HG03442 (cell line): Measurements from ENCODE around the gene VAMP4.

Source experiments
- ATAC-seq: cut with Tn5 transposase; IDR thresholded peaks from one replicate; pipeline ENCODE4 v1.9.1; 2021; ENCODE audit warnings: mild to moderate bottlenecking, moderate library complexity; ENCODE audit not compliant: unreplicated experiment

VAMP4 gene

GRCh38 chr1:171741872-171742576, at the start of gene VAMP4:
TSS of gene VAMP4 (minus strand) at chr1:171742065. CDS start at chr1:171738414, 3,651 bp downstream.
- peak; percentile 84 for ATAC-seq

GRCh38 chr1:171790318-171790717, 48.5 kb upstream of the VAMP4 start:
- no peak for ATAC-seq

GRCh38 chr1:171788696-171789095, 46.8 kb upstream of the VAMP4 start:
- ATAC-seq = no peak

- no peak for ATAC-seq
Observed at GRCh38 chr1:171787686-171788480, 46.0 kb upstream of the VAMP4 start.

GRCh38 chr1:171786534-171786933, 44.7 kb upstream of the VAMP4 start:
- ATAC-seq = no peak

GRCh38 chr1:171785766-171786165, 43.9 kb upstream of the VAMP4 start:
- ATAC-seq = no peak

- no peak for ATAC-seq
Observed at GRCh38 chr1:171784784-171785183, 42.9 kb upstream of the VAMP4 start.

GRCh38 chr1:171783816-171784530, 42.1 kb upstream of the VAMP4 start:
- ATAC-seq = no peak

GRCh38 chr1:171781176-171781875, 39.5 kb upstream of the VAMP4 start, which contains the start of gene METTL13:
TSS of gene METTL13 (plus strand) at chr1:171781660. CDS start at chr1:171781968, 308 bp downstream.
- ATAC-seq = peak; percentile 98

- ATAC-seq = no peak
Observed at GRCh38 chr1:171780583-171781175, 38.8 kb upstream of the VAMP4 start.

GRCh38 chr1:171772312-171772711, 30.4 kb upstream of the VAMP4 start:
- ATAC-seq = no peak

GRCh38 chr1:171769754-171770153, 27.9 kb upstream of the VAMP4 start:
- no peak for ATAC-seq

GRCh38 chr1:171769171-171769570, 27.3 kb upstream of the VAMP4 start:
- no peak for ATAC-seq

- no peak for ATAC-seq
Observed at GRCh38 chr1:171763764-171764163, 21.9 kb upstream of the VAMP4 start.

- ATAC-seq = no peak
Observed at GRCh38 chr1:171762143-171762563, 20.3 kb upstream of the VAMP4 start.

- ATAC-seq = no peak
Observed at GRCh38 chr1:171758011-171758410, 16.1 kb upstream of the VAMP4 start.

GRCh38 chr1:171756856-171757255, 15.0 kb upstream of the VAMP4 start:
- ATAC-seq = no peak

- ATAC-seq = no peak
Observed at GRCh38 chr1:171754971-171755370, 13.1 kb upstream of the VAMP4 start.

- ATAC-seq = no peak
Observed at GRCh38 chr1:171754353-171754705, 12.5 kb upstream of the VAMP4 start.

GRCh38 chr1:171753685-171754352, 12.0 kb upstream of the VAMP4 start:
- ATAC-seq = no peak
